ENCODE measurements around the gene IMMP2L.
A peak's percentile ranks its signal among the peaks of the same experiment; 100 is the strongest.
"Not testable (repeated sequence)": the region's sequence is repeated elsewhere in the genome, so short reads cannot be mapped to it uniquely, and the experiment has no call there.

Gene IMMP2L

GRCh38 chr7:111499027-111499426, 63.3 kb downstream of the IMMP2L start:
- no peak for DNase-seq

DNA sequence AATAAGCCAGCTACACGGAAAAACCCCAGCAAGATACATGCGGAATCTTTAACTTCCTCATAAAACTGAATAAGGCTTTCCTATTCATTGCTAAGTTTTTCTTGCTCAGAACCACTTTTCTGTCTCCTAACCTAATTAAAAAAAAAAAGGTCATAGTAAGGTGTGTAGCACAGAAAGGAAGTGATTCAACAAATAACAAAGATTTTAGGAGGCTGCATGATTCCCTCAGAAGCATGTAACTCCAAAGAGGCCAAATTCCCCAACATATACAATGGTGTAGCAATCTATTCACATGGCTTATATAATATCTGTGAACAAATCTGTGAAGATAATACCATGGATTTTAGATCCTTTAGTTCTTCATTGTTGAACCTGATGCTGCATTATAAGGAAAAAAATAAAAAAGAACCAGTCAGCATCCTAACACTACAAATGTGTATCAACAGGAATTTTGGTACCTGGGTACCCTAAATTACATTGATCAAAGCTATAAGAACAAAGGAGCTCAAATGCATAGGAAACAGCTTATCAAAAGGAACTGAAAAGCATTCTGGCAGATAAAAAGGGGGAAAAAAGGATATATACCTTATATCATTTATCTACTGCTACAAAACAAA, 63.8 kb downstream of the IMMP2L start:
- DNase-seq = no peak

DNA sequence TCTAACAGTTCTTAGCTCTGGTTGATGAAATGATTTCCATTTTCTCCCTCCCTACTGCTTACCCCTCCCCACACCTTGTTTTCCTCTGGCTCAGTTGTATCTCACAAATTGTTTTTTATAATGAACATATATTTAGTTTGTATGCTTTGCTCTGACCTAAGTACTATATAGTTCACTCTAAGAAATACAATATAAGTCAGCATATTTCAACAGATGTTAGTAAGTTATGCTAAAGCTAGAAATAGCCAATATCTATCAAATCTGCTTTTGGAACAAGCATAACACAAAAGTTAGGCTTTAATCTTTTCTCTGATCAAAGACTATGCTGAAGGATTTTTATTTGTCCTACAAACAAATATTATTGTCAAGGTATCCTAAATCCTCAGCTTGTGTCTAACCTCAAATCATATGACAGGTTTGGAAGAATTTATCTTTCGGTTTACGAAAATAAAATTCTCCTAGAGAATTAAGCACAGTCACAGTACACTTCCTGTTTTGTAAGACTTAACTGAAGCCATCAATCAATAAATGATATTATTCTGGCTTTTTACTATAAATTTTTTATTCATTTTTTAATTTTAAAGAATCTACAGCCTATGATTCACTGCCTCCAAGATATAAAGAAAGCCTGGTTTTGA, 67.0 kb downstream of the IMMP2L start:
- no peak for DNase-seq

GRCh38 chr7:111492234-111492633, 70.1 kb downstream of the IMMP2L start:
- no peak for DNase-seq

DNA sequence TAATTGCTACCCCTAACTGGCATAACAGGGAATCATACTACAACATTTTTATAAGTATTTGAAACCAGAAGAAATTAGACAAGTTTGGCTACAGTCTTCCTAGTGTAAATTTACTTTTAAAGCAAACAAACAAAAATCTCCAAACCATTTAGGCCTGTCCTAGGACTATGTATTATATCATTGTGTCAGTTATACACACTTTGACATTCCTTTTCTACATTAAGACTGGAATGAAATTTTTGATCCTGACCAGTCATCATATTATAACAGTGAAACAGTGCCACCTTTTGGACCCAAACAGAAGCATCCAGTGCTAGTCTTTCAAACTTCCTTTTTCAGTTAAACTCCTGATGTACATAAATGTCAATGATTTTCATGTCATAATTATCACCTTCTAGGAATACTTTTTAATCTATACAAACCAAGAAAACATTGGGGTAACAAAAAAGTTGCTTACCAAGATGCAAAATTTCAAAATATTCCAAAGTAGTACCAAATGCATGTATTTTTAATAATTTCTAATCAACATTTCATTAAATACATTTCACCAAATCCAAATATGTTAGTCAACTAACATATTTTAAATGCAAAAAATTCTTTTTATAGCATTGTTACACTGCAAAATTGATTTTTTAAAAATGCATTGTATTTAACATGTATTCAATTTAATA, 75.7 kb downstream of the IMMP2L start:
- peak in 1 of 2 experiments; percentile 49 for DNase-seq

GRCh38 chr7:111485701-111486380, 76.5 kb downstream of the IMMP2L start:
- DNase-seq = no peak

DNA sequence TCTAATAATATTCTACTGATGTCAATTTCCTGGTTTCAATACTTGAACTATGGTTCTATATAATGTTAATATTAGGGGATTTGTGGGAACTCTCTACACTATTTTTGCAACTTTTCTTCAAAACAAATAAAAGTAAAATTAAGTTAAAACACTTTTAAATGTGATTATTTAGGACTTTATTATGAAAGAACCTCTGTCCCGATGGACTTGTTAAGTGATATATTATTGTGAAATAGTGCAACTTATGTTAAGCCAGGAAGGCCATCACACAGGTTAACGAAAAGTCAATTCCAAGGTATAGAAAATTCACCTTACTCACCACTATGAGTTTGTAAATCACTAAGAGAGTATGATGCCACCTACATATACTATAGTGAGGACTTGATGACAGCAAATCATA, 79.2 kb downstream of the IMMP2L start:
- DNase-seq = no peak

DNA sequence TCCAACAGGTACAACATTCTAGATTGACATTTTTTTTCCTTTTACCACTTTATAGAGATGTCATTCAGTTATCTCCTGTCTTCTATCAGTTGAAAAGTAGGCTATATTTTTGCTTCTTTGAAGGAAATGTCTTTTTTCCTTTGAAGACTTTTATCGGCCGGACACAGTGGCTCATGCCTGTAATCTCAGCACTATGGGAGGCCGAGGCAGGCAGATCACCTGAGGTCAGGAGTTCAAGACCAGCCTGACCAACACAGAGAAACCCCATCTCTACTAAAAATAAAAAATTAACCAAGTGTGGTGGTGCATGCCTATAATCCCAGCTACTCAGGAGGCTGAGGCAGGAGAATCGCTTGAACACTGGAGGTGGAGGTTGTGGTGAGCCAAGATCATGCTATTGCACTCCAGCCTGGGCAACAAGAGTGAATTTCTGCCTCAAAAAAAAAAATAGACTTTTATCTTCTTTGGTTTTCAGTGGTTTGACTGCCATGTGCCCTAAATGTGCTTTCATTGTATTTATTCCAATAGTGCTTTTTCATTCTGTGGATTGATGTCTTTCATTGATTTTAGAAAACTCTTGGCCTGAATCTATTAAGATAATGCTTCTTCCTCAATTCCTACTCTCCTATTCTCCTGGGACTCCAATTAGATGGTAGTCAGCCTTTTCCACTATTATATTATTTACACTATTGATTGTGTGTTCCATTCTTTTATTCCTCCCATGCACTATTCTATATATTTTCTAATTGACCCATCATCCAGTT, 84.6 kb downstream of the IMMP2L start:
- DNase-seq = no peak

GRCh38 chr7:111476586-111477293, 85.6 kb downstream of the IMMP2L start:
- DNase-seq = no peak

DNA sequence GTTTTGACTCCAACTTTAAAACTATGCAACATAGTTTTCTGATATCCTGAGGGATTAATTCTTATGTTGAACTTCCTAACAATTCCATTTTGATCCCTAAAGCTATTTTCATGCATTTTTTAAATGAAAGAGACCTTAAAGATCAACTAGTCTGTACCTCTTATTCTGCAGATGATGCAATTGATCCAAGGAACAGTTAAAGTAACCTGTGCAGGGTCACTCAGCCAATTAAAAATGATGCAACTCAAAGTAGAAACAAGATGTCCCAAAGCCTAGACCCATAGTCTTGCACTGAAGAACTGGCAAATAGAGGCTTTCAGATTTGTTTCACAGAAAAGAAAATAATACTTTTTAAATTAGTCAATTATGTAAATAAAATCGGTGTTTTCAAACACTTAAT, 86.3 kb downstream of the IMMP2L start:
- no peak for DNase-seq

DNA sequence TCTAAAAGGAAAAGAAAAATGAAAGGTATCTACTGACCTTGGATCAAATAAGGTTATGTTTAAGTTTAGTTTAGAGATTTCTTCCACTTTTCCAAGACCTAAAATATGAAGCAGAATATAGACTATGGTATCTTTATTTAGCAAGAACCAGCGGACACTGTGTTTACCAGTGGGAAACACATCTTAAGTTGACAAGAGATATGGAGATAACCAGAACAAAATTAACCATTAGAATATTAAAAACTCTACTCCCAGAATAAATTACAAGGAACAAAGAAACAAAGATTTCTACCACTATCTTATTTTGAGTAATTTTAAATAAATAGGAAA, 86.9 kb downstream of the IMMP2L start:
- DNase-seq = no peak

DNA sequence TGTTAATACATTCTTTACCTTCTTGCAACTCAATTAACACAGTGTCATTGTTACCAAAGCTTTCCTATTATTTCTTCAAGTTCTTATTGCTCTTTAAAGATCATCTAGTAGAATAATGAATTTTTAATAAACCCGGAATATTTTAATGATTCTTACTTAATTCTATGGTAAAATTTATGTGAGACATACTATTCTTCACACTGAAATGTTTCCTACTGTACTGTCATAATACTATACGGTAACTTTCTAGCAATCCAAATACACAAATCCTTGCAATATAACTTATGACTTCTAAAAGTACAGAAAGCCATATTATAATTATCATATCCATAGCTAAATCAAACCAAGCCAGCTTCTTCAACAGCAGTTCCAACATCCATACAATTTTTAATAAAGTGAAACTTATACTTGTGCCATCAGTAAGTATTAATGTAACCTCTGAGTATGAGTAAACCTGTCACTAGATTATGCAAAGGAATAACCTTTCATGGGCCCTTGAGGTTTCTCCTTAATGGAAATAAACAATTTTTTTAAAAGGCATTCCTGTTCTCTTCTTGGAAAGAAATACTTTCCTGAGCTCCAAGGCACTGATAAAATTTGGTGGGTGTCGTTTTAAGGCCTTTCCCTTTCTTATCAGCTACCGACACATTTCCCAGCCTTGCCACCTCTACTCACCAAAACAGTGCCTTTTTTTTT, 87.4 kb downstream of the IMMP2L start:
- no peak for DNase-seq

- no peak for DNase-seq
Measured at GRCh38 chr7:111473449-111474198, 88.7 kb downstream of the IMMP2L start.

GRCh38 chr7:111470998-111471397, 91.3 kb downstream of the IMMP2L start:
- no peak for DNase-seq

DNA sequence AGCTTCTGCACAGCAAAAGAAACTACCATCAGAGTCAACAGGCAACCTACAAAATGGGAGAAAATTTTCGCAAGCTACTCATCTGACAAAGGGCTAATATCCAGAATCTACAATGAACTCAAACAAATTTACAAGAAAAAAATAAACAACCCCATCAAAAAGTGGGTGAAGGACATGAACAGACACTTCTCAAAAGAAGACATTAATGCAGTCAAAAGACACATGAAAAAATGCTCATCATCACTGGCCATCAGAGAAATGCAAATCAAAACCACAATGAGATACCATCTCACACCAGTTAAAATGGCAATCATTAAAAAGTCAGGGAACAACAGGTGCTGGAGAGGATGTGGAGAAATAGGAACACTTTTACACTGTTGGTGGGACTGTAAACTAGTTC, 92.4 kb downstream of the IMMP2L start:
- DNase-seq = not testable (repeated sequence)

DNA sequence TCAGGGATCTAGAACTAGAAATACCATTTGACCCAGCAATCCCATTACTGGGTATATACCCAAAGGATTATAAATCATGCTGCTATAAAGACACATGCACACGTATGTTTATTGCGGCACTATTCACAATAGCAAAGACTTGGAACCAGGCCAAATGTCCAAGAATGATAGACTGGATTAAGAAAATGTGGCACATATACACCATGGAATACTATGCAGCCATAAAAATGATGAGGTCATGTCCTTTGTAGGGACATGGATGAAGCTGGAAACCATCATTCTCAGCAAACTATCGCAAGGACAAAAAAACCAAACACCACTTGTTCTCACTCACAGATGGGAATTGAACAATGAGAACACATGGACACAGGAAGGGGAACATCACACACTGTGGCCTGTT, 96.5 kb downstream of the IMMP2L start:
- not testable (repeated sequence) for DNase-seq

GRCh38 chr7:111460695-111461094, 101.6 kb downstream of the IMMP2L start:
- no peak for DNase-seq

GRCh38 chr7:111459757-111460280, 102.5 kb downstream of the IMMP2L start:
- no peak for DNase-seq

DNA sequence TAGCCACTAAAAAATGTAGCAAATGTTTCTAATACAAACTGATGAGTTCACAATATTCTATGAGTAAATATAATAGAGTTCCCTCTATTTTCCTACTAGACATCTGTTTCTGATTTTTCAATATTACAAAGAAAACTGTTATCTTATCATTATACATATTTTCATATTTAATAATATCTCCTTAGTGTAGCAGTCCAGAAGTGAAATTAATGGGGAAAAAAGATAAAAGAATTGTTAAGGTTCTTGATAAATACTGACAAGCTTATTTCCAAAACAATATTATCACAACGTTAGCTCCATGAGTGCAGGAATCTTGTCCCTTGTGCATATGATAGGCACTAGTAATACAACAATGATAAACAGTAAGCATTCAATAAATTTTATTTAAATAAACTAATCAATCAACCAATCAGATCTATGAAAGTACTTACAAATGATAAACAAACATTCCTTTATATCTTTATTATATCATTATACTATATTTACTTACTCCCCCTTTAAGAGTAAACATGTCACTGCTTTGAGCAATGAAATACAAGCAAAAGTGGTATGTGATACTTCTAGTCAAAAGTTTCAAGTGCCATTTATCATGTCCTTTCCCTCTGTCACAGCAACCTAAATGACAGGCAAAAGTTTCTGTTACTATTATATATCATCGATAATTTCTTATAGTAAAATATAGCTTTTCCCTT, 103.1 kb downstream of the IMMP2L start:
- no peak for DNase-seq

- DNase-seq = not testable (repeated sequence)
Measured at GRCh38 chr7:111450705-111451104, 111.6 kb downstream of the IMMP2L start.
